BE2C (cell line): ENCODE measurements around the gene COG3.

Experiments used
- DNase-seq: peaks from one replicate; pipeline ENCODE4 v3.0.0-alpha.2; 2020
- H3K27me3 ChIP-seq: fragments of 250-450 bp; sonication (Bioruptor Pico); 2 replicates; pipeline ENCODE4 v1.5.1; 2020; ENCODE audit warnings: mild to moderate bottlenecking
- H3K36me3 ChIP-seq: fragments of 250-450 bp; sonication (Bioruptor Pico); 2 replicates; pipeline ENCODE4 v1.5.1; 2020; ENCODE audit warnings: mild to moderate bottlenecking
- H3K4me1 ChIP-seq: fragments of 250-450 bp; sonication (Bioruptor Pico); 2 replicates; pipeline ENCODE4 v1.5.1; 2020
- H3K4me3 ChIP-seq: 2 replicates; pipeline ENCODE4 v1.5.1; 2011; ENCODE audit warnings: low read depth, low read length
- H3K9me3 ChIP-seq: fragments of 250-450 bp; sonication (Bioruptor Pico); 2 replicates; pipeline ENCODE4 v1.5.1; 2020
- TF ChIP-seq, protein P1 (sequence below): IDR thresholded peaks from 2 replicates; pipeline ENCODE4 v1.5.1; 2012; ENCODE audit warnings: mild to moderate bottlenecking, low read depth, low read length

The COG3 gene

DNA sequence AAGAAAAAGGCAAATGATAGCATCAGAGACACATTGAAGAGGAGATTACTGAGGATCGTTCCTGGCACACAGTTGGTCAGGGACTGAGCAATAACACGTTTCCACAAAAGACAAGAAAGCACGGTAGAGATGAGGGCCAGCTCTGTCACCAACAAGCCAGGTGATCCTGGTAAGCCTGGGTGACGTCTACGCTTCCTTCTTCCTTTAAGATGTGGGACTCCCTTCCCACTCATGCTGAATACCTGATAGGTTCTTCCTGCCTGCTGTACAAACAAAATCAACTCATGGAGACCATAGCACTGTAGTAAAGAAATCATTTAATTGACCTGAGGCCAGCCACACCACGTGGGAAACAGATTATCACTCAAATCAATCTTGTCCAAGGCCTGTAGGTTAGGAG lies 19.7 kb upstream of the COG3 start:
- no peak overlapping the region for H3K4me3 ChIP-seq
- H3K36me3 ChIP-seq: no peaks in the 10 kb centered on the region
- TF ChIP-seq, protein P1, sequence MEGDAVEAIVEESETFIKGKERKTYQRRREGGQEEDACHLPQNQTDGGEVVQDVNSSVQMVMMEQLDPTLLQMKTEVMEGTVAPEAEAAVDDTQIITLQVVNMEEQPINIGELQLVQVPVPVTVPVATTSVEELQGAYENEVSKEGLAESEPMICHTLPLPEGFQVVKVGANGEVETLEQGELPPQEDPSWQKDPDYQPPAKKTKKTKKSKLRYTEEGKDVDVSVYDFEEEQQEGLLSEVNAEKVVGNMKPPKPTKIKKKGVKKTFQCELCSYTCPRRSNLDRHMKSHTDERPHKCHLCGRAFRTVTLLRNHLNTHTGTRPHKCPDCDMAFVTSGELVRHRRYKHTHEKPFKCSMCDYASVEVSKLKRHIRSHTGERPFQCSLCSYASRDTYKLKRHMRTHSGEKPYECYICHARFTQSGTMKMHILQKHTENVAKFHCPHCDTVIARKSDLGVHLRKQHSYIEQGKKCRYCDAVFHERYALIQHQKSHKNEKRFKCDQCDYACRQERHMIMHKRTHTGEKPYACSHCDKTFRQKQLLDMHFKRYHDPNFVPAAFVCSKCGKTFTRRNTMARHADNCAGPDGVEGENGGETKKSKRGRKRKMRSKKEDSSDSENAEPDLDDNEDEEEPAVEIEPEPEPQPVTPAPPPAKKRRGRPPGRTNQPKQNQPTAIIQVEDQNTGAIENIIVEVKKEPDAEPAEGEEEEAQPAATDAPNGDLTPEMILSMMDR: no peak
- no peaks in the 10 kb centered on the region for H3K4me1 ChIP-seq
- 0 out of 2 replicates have a peak, but pooled peaks cover 2% of the 10 kb centered on the region for H3K27me3 ChIP-seq
- no peaks in the 10 kb centered on the region for H3K9me3 ChIP-seq
- no peak for DNase-seq

DNA sequence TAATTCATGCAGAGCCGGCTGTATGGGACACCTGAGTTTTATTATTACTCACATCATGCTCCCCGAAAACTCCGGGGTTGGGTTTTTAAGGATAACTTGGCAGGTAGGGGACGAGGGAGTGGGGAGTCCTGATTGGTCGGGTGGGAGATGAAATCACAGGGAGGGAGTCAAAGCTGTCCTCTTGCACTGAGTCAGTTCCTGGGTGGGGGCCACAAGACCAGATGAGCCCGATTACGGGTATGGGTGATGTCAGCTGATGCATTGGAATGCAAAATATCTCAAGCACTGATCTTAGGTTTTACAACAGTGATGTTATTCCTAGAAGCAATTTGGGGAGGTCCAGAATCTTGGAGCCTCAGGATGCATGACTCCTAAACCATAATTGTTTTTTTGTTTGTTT lies 18.6 kb upstream of the COG3 start:
- H3K36me3 ChIP-seq: no peaks in the 10 kb centered on the region
- TF ChIP-seq, protein P1: no peak
- DNase-seq: no peak
- H3K4me1 ChIP-seq: no peaks in the 10 kb centered on the region
- 0 out of 2 replicates have a peak, but pooled peaks cover 2% of the 10 kb centered on the region for H3K27me3 ChIP-seq
- H3K4me3 ChIP-seq: no peak overlapping the region
- no peaks in the 10 kb centered on the region for H3K9me3 ChIP-seq

DNA sequence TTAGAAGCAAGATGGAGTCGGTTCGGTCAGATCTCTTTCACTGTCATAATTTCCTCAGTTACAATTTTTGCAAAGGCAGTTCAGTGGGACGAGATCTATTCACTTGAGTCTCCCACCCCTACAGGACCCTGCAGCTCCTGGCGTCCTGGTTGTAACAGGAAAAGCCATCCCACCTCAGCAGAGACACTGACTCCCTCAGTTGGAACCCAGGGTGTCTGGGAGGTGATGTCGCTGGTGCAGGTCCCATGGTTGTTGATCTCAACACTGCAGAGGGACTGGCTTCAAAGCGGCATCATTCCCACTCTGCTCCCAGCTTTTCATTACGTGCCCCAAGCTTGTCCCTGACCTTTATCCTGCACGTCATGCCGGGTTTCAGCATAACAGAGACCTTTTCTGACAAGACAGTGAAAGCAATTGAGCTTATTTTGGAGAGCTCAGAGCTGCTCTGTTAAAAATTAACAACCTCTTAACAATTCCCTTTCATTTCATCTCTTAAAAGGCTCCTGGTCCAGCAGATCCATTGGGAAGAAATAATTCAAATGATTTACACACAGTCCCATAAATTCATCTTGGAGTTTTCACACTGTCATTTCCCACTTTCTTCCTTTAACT lies 17.6 kb upstream of the COG3 start:
- Histone ChIP-seq H3K36me3 (no peaks in the 10 kb centered on the region), H3K9me3 (no peaks in the 10 kb centered on the region), H3K4me3 (no peak overlapping the region), H3K4me1 (no peaks in the 10 kb centered on the region), H3K27me3 (0 out of 2 replicates have a peak, but pooled peaks cover 2% of the 10 kb centered on the region)
- no peak for DNase-seq
- TF ChIP-seq, protein P1: no peak

DNA sequence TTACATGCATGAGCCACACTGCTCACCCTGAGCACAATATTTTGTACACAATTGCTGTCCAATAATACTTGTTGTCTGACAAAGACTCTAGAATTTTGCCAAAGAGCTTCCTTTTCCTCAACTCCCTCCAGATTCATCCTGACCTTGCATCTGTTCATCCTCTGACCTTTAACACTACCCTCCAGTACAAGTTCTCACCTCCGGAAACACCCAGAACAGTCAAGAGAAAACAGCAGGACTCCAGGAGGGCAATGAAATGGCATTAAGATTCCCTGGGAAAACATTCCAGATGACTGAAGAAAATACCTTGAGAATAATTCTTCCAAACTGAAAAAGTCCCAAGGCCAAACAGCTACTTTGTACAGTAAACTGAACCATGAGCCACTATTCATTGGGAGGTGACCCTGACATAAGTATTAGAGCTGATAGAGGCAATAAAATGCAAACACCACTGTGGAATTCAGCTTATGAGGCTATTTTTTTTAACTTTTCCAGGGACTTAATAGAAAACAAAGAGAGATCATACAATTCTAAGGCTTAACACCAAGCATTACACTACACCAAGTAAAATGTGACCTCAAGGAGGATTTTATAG lies 15.7 kb upstream of the COG3 start:
- 0 out of 2 replicates have a peak, but pooled peaks cover 2% of the 10 kb centered on the region for H3K27me3 ChIP-seq
- no peak for DNase-seq
- H3K4me1 ChIP-seq: no peaks in the 10 kb centered on the region
- TF ChIP-seq, protein P1: no peak
- no peaks in the 10 kb centered on the region for H3K9me3 ChIP-seq
- no peaks in the 10 kb centered on the region for H3K36me3 ChIP-seq
- no peak overlapping the region for H3K4me3 ChIP-seq

DNA sequence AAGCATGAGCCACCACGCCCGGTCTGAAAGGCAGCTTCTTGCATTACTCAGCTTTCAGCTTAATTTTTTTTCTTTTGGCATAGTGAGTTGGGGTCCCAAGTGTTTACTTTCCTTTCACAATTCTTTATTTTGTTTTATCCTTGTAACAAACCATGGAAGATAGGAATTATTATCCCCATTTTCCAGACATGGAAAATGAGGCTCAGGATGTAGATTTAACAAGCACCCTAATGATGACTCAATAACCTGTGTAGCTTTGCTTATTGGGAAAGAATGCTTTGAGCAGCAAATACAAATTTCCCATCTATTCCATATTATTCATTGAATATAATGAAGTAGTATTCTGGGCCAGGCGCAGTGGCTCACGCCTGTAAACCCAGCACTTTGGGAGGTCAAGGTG lies 13.5 kb upstream of the COG3 start:
- no peaks in the 10 kb centered on the region for H3K9me3 ChIP-seq
- H3K4me3 ChIP-seq: no peak overlapping the region
- H3K36me3 ChIP-seq: no peaks in the 10 kb centered on the region
- DNase-seq: no peak
- H3K27me3 ChIP-seq: 0 out of 2 replicates have a peak, but pooled peaks cover 2% of the 10 kb centered on the region
- TF ChIP-seq, protein P1: no peak
- no peaks in the 10 kb centered on the region for H3K4me1 ChIP-seq

DNA sequence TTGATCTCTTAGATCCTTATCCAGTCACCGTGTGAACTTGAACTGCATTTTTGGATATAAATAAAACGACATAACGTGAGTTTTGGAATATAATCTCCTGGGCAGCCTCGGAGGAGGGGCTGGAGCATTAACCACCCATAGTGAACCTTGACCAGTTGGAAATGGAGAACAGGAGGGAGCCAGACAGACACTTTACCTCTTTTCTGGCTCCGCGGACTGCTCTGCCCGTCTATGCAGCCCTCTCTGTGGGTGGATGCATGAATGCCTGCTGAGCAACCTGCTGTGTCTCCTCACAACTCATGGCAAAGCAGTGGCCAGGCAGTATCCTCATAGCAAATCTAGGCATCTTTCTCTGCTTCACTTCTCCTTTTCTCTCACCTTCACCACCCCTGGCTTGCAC lies 10.5 kb upstream of the COG3 start:
- no peaks in the 10 kb centered on the region for H3K9me3 ChIP-seq

More for the DNA sequence above, 10.5 kb upstream of the COG3 start:
- TF ChIP-seq, protein P1: no peak
- Histone ChIP-seq H3K27me3 (no peaks in the 10 kb centered on the region), H3K4me3 (no peak overlapping the region), H3K4me1 (no peaks in the 10 kb centered on the region), H3K36me3 (no peaks in the 10 kb centered on the region)
- DNase-seq: no peak
